GM18873 (cell line): ENCODE data around the gene NECTIN1.

Source experiments
- ATAC-seq: cut with Tn5 transposase; IDR thresholded peaks from one replicate; pipeline ENCODE4 v1.9.1; 2021; ENCODE audit warnings: mild to moderate bottlenecking, moderate library complexity, moderate number of reproducible peaks; ENCODE audit not compliant: unreplicated experiment, low FRiP score

NECTIN1 gene

GRCh38 chr11:119650251-119650650 is 78.7 kb downstream of the NECTIN1 start:
- no peak for ATAC-seq

- no peak for ATAC-seq
These were observed 81.7 kb downstream of the NECTIN1 start for GRCh38 chr11:119647254-119647653.

GRCh38 chr11:119645018-119645417 is 84.0 kb downstream of the NECTIN1 start:
- no peak for ATAC-seq

- no peak for ATAC-seq
These were observed 84.5 kb downstream of the NECTIN1 start for GRCh38 chr11:119644502-119644901.

GRCh38 chr11:119643876-119644225 is 85.1 kb downstream of the NECTIN1 start:
- ATAC-seq = no peak

GRCh38 chr11:119643212-119643875 is 85.7 kb downstream of the NECTIN1 start:
- ATAC-seq = no peak

GRCh38 chr11:119641983-119642745 is 86.8 kb downstream of the NECTIN1 start:
- ATAC-seq = no peak

GRCh38 chr11:119640541-119640940 is 88.5 kb downstream of the NECTIN1 start:
- ATAC-seq = no peak

GRCh38 chr11:119639642-119640205 is 89.3 kb downstream of the NECTIN1 start:
- ATAC-seq = no peak

GRCh38 chr11:119638851-119639250 is 90.1 kb downstream of the NECTIN1 start:
- ATAC-seq = no peak

GRCh38 chr11:119637481-119637880 is 91.5 kb downstream of the NECTIN1 start:
- ATAC-seq = no peak

- no peak for ATAC-seq
These were observed 93.2 kb downstream of the NECTIN1 start for GRCh38 chr11:119635776-119636175.

GRCh38 chr11:119635041-119635740 is 93.8 kb downstream of the NECTIN1 start:
- ATAC-seq = no peak

GRCh38 chr11:119634301-119634700 is 94.7 kb downstream of the NECTIN1 start:
- no peak for ATAC-seq

- ATAC-seq = no peak
These were observed 99.0 kb downstream of the NECTIN1 start for GRCh38 chr11:119629834-119630624.

GRCh38 chr11:119629085-119629484 is 99.9 kb downstream of the NECTIN1 start:
- no peak for ATAC-seq

- no peak for ATAC-seq
These were observed 101.7 kb downstream of the NECTIN1 start for GRCh38 chr11:119627286-119627685.

- ATAC-seq = no peak
These were observed 102.1 kb downstream of the NECTIN1 start for GRCh38 chr11:119626871-119627270.

- ATAC-seq = no peak
These were observed 102.7 kb downstream of the NECTIN1 start for GRCh38 chr11:119626197-119626841.
